AG08395 (cell line): ENCODE data around the gene CD2BP2.
"Not testable (repeated sequence)": the region's sequence is repeated elsewhere in the genome, so short reads cannot be mapped to it uniquely, and the experiment has no call there.

Source experiments
- DNase-seq: peaks from one replicate; pipeline ENCODE4 v3.0.0; 2012; ENCODE audit warnings: mixed read lengths, low spot score

The CD2BP2 gene

GRCh38 chr16:30355144-30355953, at the start of gene CD2BP2:
Gene CD2BP2, minus strand, starts transcription at chr16:30355308. Its CDS starts 627 bp downstream, at chr16:30354681.
- DNase-seq: peak; percentile 96

- no peak for DNase-seq
Measured at GRCh38 chr16:30401768-30402425, 46.8 kb upstream of the CD2BP2 start.

GRCh38 chr16:30399435-30400186, 44.5 kb upstream of the CD2BP2 start:
- no peak for DNase-seq

- DNase-seq: no peak
Measured at GRCh38 chr16:30398661-30399434, 43.7 kb upstream of the CD2BP2 start.

- DNase-seq: no peak
Measured at GRCh38 chr16:30397776-30398660, 42.9 kb upstream of the CD2BP2 start.

- no peak for DNase-seq
Measured at GRCh38 chr16:30397056-30397455, 41.9 kb upstream of the CD2BP2 start.

- not testable (repeated sequence) for DNase-seq
Measured at GRCh38 chr16:30396627-30397026, 41.5 kb upstream of the CD2BP2 start.

- no peak for DNase-seq
Measured at GRCh38 chr16:30395992-30396585, 41.0 kb upstream of the CD2BP2 start.

- peak; percentile 89 for DNase-seq
Measured at GRCh38 chr16:30395155-30395991, 40.3 kb upstream of the CD2BP2 start, which contains the start of gene ZNF48. Gene ZNF48, plus strand, starts transcription at chr16:30395420. Its CDS starts 375 bp downstream, at chr16:30395795.

- DNase-seq: peak; percentile 22
Measured at GRCh38 chr16:30394592-30395154, 39.6 kb upstream of the CD2BP2 start.

GRCh38 chr16:30383521-30383920, 28.4 kb upstream of the CD2BP2 start:
- DNase-seq: no peak

- DNase-seq: no peak
Measured at GRCh38 chr16:30382111-30382881, 27.2 kb upstream of the CD2BP2 start, which contains the start of gene SEPTIN1. Gene SEPTIN1, minus strand, starts transcription at chr16:30382561. Its CDS starts 19 bp downstream, at chr16:30382542.

GRCh38 chr16:30381291-30382041, 26.4 kb upstream of the CD2BP2 start:
- no peak for DNase-seq

- DNase-seq: no peak
Measured at GRCh38 chr16:30380803-30381208, 25.7 kb upstream of the CD2BP2 start.

GRCh38 chr16:30380072-30380802, 25.1 kb upstream of the CD2BP2 start:
- no peak for DNase-seq

- DNase-seq: no peak
Measured at GRCh38 chr16:30379158-30379783, 24.2 kb upstream of the CD2BP2 start.
